Body of pancreas (tissue), 4 donors: ENCODE results near the gene PRR5L. TPM values are rescaled to one million over a fixed set of nuclear protein-coding genes. Genes with fewer than 3 reads are reported as not detected.
A peak's percentile ranks its signal among the peaks of the same experiment; 100 is the strongest.
"Not testable (repeated sequence)": the region's sequence is repeated elsewhere in the genome, so short reads cannot be mapped to it uniquely, and the experiment has no call there.

Source experiments
- ATAC-seq: fragments of 150-250 bp; one replicate; pipeline ENCODE4 v1.9.1; 2016
- DNase-seq, 4 donors: peaks; one replicate each; pipeline ENCODE4 v3.0.0-alpha.2; 2019
- H3K27ac ChIP-seq, 4 donors: fragments of 200-600 bp; sonication (generic); 1 replicate in 3 of 4; 2 replicates in 1 of 4; pipeline versions ENCODE4 v1.5.1 to v1.6.1; 2016 to 2019; ENCODE audit warnings: mild to moderate bottlenecking in 1 of 4, mixed read lengths in 1 of 4, moderate library complexity in 1 of 4
- H3K27me3 ChIP-seq, 2 donors: fragments of 200-600 bp; sonication (generic); one replicate each; pipeline ENCODE4 v1.6.0; 2016; ENCODE audit warnings: mild to moderate bottlenecking in 1 of 2
- H3K36me3 ChIP-seq, 2 donors: fragments of 200-600 bp; sonication (generic); replicated peaks in 1 of 2; 2 replicates each; pipeline ENCODE4 v1.5.1; 2016; ENCODE audit warnings: low read depth in 2 of 2; ENCODE audit not compliant: insufficient read depth in 1 of 2
- H3K4me1 ChIP-seq: fragments of 200-600 bp; sonication (generic); one replicate; pipeline ENCODE4 v1.6.0; 2016
- H3K4me3 ChIP-seq, 2 donors: fragments of 200-600 bp; sonication (generic); 1 replicate in 1 of 2; 2 replicates in 1 of 2; pipeline ENCODE4 v1.5.1; 2016 to 2019
- H3K9me3 ChIP-seq, 3 donors: fragments of 200-600 bp; sonication (generic); 1 replicate in 2 of 3; 2 replicates in 1 of 3; pipeline ENCODE4 v1.5.1; 2016
- CTCF ChIP-seq, 7 experiments: fragments of 450-650 bp in 4 of 7; fragments of 200-600 bp in 3 of 7; sonication (generic) in 3 of 7; IDR thresholded peaks; one replicate each; pipeline ENCODE4 v1.5.1; 2016 to 2019; ENCODE audit warnings: antibody characterized with exemption in 7 of 7
- POLR2A ChIP-seq, 3 donors: fragments of 450-650 bp; IDR thresholded peaks; one replicate each; pipeline ENCODE4 v1.6.1; 2016; ENCODE audit warnings: antibody characterized with exemption in 3 of 3, mild to moderate bottlenecking in 2 of 3
- WGBS, 2 donors: methylation state at CpG; one replicate each; pipeline ENCODE4 v1.1.5; 2017; 5-methylcytosine and 5-hydroxymethylcytosine counted together
- intact Hi-C: fragments of 100-400 bp; cut with DNase I; formaldehyde crosslinking; loops from one replicate; pipeline ENCODE4 v1.15.1; 2023
- total RNA-seq, 2 donors: library from RNA; depleted of rRNA; stranded (reverse); fragments of >200 nt; gene quantifications; one replicate each; pipeline ENCODE4 v1.1.0, GENCODE V29; 2016

PRR5L gene
- total RNA-seq, 2 donors from 2014 or later: 2.6 to 3.0 TPM

DNA sequence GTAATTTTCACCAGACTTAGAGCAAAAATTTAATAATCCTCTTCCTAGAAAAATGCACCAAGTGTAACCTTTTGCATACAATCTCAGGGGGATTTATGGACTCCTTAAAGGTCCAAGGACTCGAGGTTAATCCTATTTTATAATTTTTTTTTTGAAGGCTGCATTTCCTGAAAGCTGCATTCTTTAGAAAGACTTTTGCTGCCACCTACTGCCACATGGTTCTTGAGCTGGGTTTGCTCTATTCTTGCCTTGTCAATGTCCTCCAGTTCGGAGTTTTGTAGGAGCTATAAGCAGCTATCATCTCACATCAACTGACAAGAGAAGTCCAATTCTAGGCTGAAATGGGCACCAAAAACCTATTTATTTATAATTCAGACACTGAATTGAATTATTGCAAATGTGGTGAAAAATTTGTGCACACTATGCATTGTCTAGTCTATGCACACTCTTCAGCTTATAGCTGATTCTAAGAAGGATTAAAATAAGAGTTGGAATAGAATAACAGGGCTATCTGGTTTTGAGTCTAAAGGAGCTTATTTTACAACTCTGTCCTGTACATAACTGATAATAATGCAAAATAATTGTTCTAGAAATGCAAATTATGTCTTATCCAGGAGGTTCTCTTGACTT is 182.7 kb downstream of the PRR5L start:
- Histone ChIP-seq H3K9me3 (no peaks in the 10 kb centered on the region), H3K36me3 (no peaks in the 10 kb centered on the region), H3K27ac (no peak overlapping the region), H3K4me1 (no peaks in the 10 kb centered on the region), H3K4me3 (no peak overlapping the region), H3K27me3 (no peaks in the 10 kb centered on the region)
- DNase-seq (peak in 2 of 4 donors; percentile 31 to 52), ATAC-seq (peak; percentile 42)
- TF ChIP-seq CTCF (IDR thresholded peaks at IDR 0.05) (peak in 6 of 7 experiments; percentile 26 to 55 (median 47)), POLR2A (IDR thresholded peaks at IDR 0.05) (no peak)
- WGBS, 2 donors: 27 to 32% methylated on average over 2 of the region's 2 CpGs
- intact Hi-C loops: no loop called here

- TF ChIP-seq CTCF (IDR thresholded peaks at IDR 0.05) (no peak), POLR2A (IDR thresholded peaks at IDR 0.05) (no peak)
- no peaks in the 10 kb centered on the region for H3K9me3 ChIP-seq
- no peaks in the 10 kb centered on the region for H3K4me1 ChIP-seq
- intact Hi-C loops: loop anchor here (10.0 kb wide), 1 partner anchor 866 kb away; the partner anchor contains the start of gene FJX1
- H3K27ac ChIP-seq: no peak overlapping the region
- H3K4me3 ChIP-seq: no peak overlapping the region
- peaks cover 0 to 1% of the 10 kb centered on the region in 2 donors for H3K36me3 ChIP-seq
- no peak for ATAC-seq
- no peak for DNase-seq
- H3K27me3 ChIP-seq: no peaks in the 10 kb centered on the region
These were observed 184.7 kb downstream of the PRR5L start for GRCh38 chr11:36480833-36481232.

GRCh38 chr11:36483042-36483441 is 187.0 kb downstream of the PRR5L start:
- not testable (repeated sequence) for DNase-seq, H3K4me1 ChIP-seq, H3K9me3 ChIP-seq, H3K36me3 ChIP-seq, H3K27ac ChIP-seq, H3K4me3 ChIP-seq, H3K27me3 ChIP-seq, ATAC-seq
- intact Hi-C loops: loop anchor here (10.0 kb wide), 1 partner anchor 868 kb away; the partner anchor contains the start of gene FJX1
- WGBS, 2 donors: 93% methylated on average over 3 of the region's 4 CpGs

- WGBS, 2 donors: 75 to 79% methylated on average over 6 of the region's 6 CpGs
- ATAC-seq (no peak), DNase-seq (no peak)
- no peak overlapping the region for H3K27ac ChIP-seq
- H3K9me3 ChIP-seq: no peaks in the 10 kb centered on the region
- intact Hi-C loops: loop anchor here (10.0 kb wide), 1 partner anchor 871 kb away; the partner anchor contains the start of gene FJX1
- H3K36me3 ChIP-seq: peaks cover 8 to 22% of the 10 kb centered on the region in 2 donors
- no peak overlapping the region for H3K4me3 ChIP-seq
- no peak for TF ChIP-seq CTCF (IDR thresholded peaks at IDR 0.05)
- TF ChIP-seq POLR2A (IDR thresholded peaks at IDR 0.05): no peak
- H3K4me1 ChIP-seq: no peaks in the 10 kb centered on the region
- H3K27me3 ChIP-seq: no peaks in the 10 kb centered on the region
These were observed 189.4 kb downstream of the PRR5L start for GRCh38 chr11:36485298-36486002.

GRCh38 chr11:36487619-36488018 is 191.5 kb downstream of the PRR5L start:
- intact Hi-C loops: loop anchor here (10.0 kb wide), 1 partner anchor 873 kb away; the partner anchor contains the start of gene FJX1
- Histone ChIP-seq H3K36me3 (peaks cover 8 to 32% of the 10 kb centered on the region in 2 donors), H3K27ac (no peak overlapping the region), H3K4me3 (no peak overlapping the region), H3K9me3 (no peaks in the 10 kb centered on the region), H3K4me1 (no peaks in the 10 kb centered on the region), H3K27me3 (no peaks in the 10 kb centered on the region)
- WGBS, 2 donors: 69 to 84% methylated on average over 4 of the region's 4 CpGs
- DNase-seq: no peak
- TF ChIP-seq CTCF (IDR thresholded peaks at IDR 0.05): no peak
- TF ChIP-seq POLR2A (IDR thresholded peaks at IDR 0.05): no peak
- no peak for ATAC-seq
